MCF 10A (cell line): ENCODE measurements around the gene SPINT1. TPM values are rescaled to one million over a fixed set of nuclear protein-coding genes. Genes with fewer than 3 reads are reported as not detected.
"Not testable (repeated sequence)": the region's sequence is repeated elsewhere in the genome, so short reads cannot be mapped to it uniquely, and the experiment has no call there.

ENCODE experiments used
- BruUV-seq: library from RNA; stranded (reverse); fragments of 400-500 nt; replicated peaks from 2 replicates; lab custom pipeline; 2021; lab: Mats Ljungman, UMichigan
- CTCF ChIA-PET: fragments of 300-600 bp; sonication (Branson Sonifier 250); formaldehyde crosslinking; extraction: SDS; loops from one replicate; lab custom pipeline; 2021; ENCODE audit warnings: antibody characterized with exemption, inconsistent platforms; lab: Yijun Ruan, JAX
- POLR2A ChIA-PET: fragments of 300-600, 350-650 bp; sonication (Branson Sonifier 250); formaldehyde crosslinking; extraction: SDS; loops from one replicate; lab custom pipeline; 2020; ENCODE audit warnings: antibody characterized with exemption, inconsistent platforms; lab: Yijun Ruan, JAX
- DNase-seq: peaks from one replicate; pipeline ENCODE4 v3.0.0-alpha.2; 2018; ENCODE audit not compliant: unreplicated experiment
- H3K27ac Mint-ChIP-seq: one replicate; pipeline ENCODE4 v1.8.0; 2022; ENCODE audit warnings: mild to moderate bottlenecking, low read depth, mixed read lengths; ENCODE audit not compliant: unreplicated experiment
- H3K27me3 Mint-ChIP-seq: one replicate; pipeline ENCODE4 v1.8.0; 2022; ENCODE audit warnings: mixed read lengths; ENCODE audit not compliant: insufficient read depth, unreplicated experiment
- H3K36me3 Mint-ChIP-seq: one replicate; pipeline ENCODE4 v1.8.0; 2022; ENCODE audit warnings: mild to moderate bottlenecking, moderate library complexity, mixed read lengths; ENCODE audit not compliant: insufficient read depth, unreplicated experiment
- H3K4me1 Mint-ChIP-seq: one replicate; pipeline ENCODE4 v1.8.0; 2022; ENCODE audit warnings: mixed read lengths; ENCODE audit not compliant: insufficient read depth, unreplicated experiment
- H3K4me3 Mint-ChIP-seq: one replicate; pipeline ENCODE4 v1.8.0; 2022; ENCODE audit warnings: mild to moderate bottlenecking, moderate library complexity, mixed read lengths; ENCODE audit not compliant: unreplicated experiment
- H3K9me3 Mint-ChIP-seq: one replicate; pipeline ENCODE4 v1.8.0; 2022; ENCODE audit warnings: mixed read lengths; ENCODE audit not compliant: unreplicated experiment
- CTCF ChIP-seq: fragments of 200-600 bp; IDR thresholded peaks from one replicate; pipeline ENCODE4 v1.8.0; 2022; ENCODE audit warnings: antibody characterized with exemption, mild to moderate bottlenecking; ENCODE audit not compliant: unreplicated experiment
- intact Hi-C: fragments of 100-400 bp; cut with micrococcal nuclease; formaldehyde crosslinking; loops from 2 replicates; pipeline ENCODE4 v1.14.1; 2022
- total RNA-seq: library from RNA; stranded (reverse); gene quantifications from 2 replicates; pipeline ENCODE4 v1.2.3, GENCODE V29; 2022

The SPINT1 gene
- total RNA-seq, 1 experiment from 2014 or later: 57.9 TPM

DNA sequence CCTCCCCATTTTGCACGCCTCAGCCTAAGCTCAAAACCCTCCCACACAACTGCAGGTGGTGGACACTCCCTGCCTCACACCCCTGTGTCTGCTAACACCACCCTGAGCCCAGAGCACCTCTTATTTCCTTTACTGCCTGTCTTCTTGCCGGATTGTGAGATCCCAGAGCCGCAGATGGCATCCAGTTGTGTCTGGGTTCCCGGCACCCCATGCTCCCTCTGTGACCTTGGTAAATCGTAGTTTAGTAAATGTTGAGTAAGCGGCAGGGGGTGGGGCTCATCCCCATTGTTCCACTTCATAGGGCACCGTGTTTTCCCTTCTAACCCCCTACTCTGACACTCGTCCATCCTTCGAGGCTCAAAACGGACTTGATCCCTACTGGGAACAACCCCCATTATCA is 14.9 kb downstream of the SPINT1 start:
- peak overlapping the region; percentile 73 for H3K27ac Mint-ChIP-seq
- TF ChIP-seq CTCF: no peak
- ChIA-PET CTCF (interaction anchor here (0.6 to 7.8 kb wide), 19 partner anchors 12 to 372 kb away, joined by 3 to 131 read pairs (median 7); partner anchors contain the start of genes CHP1, DNAJC17, SPINT1 and VPS18), POLR2A (interaction anchor here (0.6 to 7.8 kb wide), 12 partner anchors 13 to 164 kb away, joined by 3 to 68 read pairs (median 5); partner anchors contain the start of genes DNAJC17, RAD51, RHOV and SPINT1)
- peaks cover 25% of the 10 kb centered on the region for H3K4me1 Mint-ChIP-seq
- BruUV-seq: no TSS peak
- no peaks in the 10 kb centered on the region for H3K27me3 Mint-ChIP-seq
- no peaks in the 10 kb centered on the region for H3K9me3 Mint-ChIP-seq
- DNase-seq: no peak
- H3K4me3 Mint-ChIP-seq: no peak overlapping the region
- peaks cover 28% of the 10 kb centered on the region for H3K36me3 Mint-ChIP-seq
- intact Hi-C loops: loop anchor here (5.0 kb wide), 1 partner anchor 111 kb away; no protein-coding TSS in a partner anchor

GRCh38 chr15:40859206-40859851 is 15.5 kb downstream of the SPINT1 start:
- Mint-ChIP-seq H3K27ac (peak overlapping the region; percentile 73), H3K4me3 (no peak overlapping the region), H3K27me3 (no peaks in the 10 kb centered on the region), H3K36me3 (peaks cover 21% of the 10 kb centered on the region), H3K9me3 (no peaks in the 10 kb centered on the region), H3K4me1 (peaks cover 30% of the 10 kb centered on the region)
- intact Hi-C loops: loop anchor here (5.0 kb wide), 1 partner anchor 112 kb away; no protein-coding TSS in a partner anchor
- no TSS peak for BruUV-seq
- TF ChIP-seq CTCF: peak; percentile 81
- CTCF ChIA-PET: interaction anchor here (0.6 to 7.8 kb wide), 13 partner anchors 12 to 1605 kb away, joined by 3 to 131 read pairs (median 3); partner anchors contain the start of genes DNAJC17, SPINT1, VPS18 and ZFYVE19
- POLR2A ChIA-PET: interaction anchor here (0.6 to 7.8 kb wide), 12 partner anchors 10 to 165 kb away, joined by 3 to 68 read pairs (median 5); partner anchors contain the start of genes DNAJC17, RAD51, RHOV and SPINT1
- DNase-seq: peak; percentile 91

DNA sequence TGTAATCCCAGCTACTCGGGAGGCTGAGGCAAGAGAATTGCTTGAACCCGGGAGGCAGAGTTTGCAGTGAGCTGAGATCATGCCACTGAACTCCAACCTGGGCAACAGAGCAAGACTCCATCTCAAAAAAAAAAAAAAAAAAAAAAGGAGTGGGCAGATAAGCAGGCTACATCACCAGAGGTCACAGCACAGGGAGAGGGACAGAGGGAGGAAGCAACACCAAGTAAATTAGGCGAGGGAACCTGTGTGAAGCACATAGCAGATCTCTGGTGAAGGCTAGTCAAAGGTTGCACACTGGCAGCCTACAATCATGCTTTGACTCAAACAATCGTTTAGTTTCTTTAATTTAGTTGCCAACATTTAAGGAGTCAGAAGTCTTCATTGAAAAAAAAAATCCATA is 17.3 kb downstream of the SPINT1 start:
- BruUV-seq, intact Hi-C loops, DNase-seq, H3K27ac Mint-ChIP-seq, H3K27me3 Mint-ChIP-seq, H3K4me3 Mint-ChIP-seq, H3K9me3 Mint-ChIP-seq: not testable (repeated sequence)
- H3K36me3 Mint-ChIP-seq: peaks cover 19% of the 10 kb centered on the region
- peaks cover 35% of the 10 kb centered on the region for H3K4me1 Mint-ChIP-seq
- POLR2A ChIA-PET: interaction anchor here (0.8 to 7.8 kb wide), 3 partner anchors 18 to 34 kb away, joined by 4 to 68 read pairs (median 63); partner anchors contain the start of genes SPINT1 and VPS18
- CTCF ChIA-PET: interaction anchor here (0.6 to 7.8 kb wide), 3 partner anchors 14 to 464 kb away, joined by 3 to 131 read pairs (median 130); partner anchors contain the start of genes SPINT1 and VPS18

DNA sequence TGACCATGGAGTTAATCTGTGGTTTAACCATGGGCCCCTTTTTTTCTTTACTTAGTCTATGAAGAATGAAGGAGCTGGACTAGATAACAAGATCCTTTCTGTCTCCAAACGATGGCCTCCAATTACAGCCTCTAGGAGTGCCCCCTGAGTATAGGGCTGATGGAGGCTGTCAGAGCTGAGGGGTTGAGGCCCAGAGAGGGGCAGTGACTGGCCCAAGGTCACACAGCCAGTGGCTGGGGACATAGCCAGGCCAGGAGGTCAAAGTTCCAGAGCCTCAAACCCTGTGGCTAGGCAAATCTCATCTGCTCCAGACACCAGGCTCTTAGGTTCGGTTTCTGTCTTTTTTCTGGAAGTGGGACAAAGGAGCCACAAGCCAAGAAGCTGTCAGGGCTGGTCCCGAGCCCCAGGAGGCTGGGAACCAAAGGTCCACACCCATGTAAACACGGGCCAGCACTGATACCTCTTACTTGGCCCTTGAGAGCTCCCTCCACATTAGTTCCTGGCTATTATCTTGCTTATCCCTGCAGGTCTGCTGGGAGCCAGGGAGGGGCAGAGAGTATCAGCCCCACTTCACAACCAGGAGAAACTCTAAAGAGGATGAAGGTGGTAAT is 19.9 kb downstream of the SPINT1 start:
- H3K4me1 Mint-ChIP-seq: peaks cover 42% of the 10 kb centered on the region
- POLR2A ChIA-PET: interaction anchor here (0.6 to 7.8 kb wide), 4 partner anchors 9 to 31 kb away, joined by 4 to 68 read pairs (median 20); partner anchors contain the start of genes SPINT1 and VPS18
- DNase-seq: no peak
- peaks cover 10% of the 10 kb centered on the region for H3K36me3 Mint-ChIP-seq
- H3K9me3 Mint-ChIP-seq: no peaks in the 10 kb centered on the region
- CTCF ChIA-PET: no interaction called here
- intact Hi-C loops: no loop called here
- no peak overlapping the region for H3K4me3 Mint-ChIP-seq
- no TSS peak for BruUV-seq
- no peak overlapping the region for H3K27ac Mint-ChIP-seq
- no peaks in the 10 kb centered on the region for H3K27me3 Mint-ChIP-seq
- TF ChIP-seq CTCF: no peak
